GM19463 (cell line): ENCODE measurements around the gene MYH1.
"Not testable (repeated sequence)": the region's sequence is repeated elsewhere in the genome, so short reads cannot be mapped to it uniquely, and the experiment has no call there.

Experiments
- ATAC-seq: cut with Tn5 transposase; IDR thresholded peaks from one replicate; pipeline ENCODE4 v1.9.1; 2021; ENCODE audit warnings: mild to moderate bottlenecking, moderate library complexity; ENCODE audit not compliant: unreplicated experiment

Gene MYH1

DNA sequence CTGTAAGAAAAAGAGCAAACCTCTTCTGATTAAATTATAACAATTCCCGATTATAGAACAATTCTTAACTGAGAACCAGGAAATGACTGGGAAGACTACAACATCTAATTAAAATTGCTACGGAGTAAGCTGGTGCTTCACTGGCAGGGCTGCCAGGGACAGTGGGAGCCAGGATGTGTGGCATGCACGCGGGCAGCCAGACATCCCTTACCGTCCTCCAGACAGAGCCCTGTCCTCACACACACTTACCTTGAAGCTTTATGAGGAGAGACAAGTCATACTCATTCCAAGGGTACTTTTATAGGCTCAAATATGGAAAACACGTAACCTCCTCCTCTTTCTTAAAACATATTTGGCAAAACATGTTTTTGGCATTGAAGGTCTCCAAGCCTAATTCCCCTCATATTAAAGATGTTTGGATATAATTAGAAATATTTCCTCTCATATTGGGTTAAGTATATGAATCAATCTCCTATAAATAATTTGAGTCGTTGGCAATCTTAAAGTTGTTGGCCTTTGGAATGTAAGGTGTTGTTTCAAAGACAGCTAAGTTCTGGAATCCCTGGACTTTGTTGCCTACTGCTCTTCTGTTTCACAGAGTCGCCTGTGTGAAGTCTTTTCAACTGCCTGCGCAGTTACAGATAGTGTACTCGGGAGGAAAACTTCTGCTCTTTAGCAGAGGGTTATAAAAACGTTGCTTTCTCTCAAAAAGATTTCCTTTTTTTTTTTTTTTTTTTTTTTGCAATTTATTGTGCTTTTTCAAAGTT lies at the start of gene MYH1:
Gene MYH1, minus strand, starts transcription at position 272 of the 767 bp plus-strand sequence. CDS start 1,900 bp downstream, outside the sequence.
- no peak for ATAC-seq

- no peak for ATAC-seq
Measured at GRCh38 chr17:10563991-10564660, 45.8 kb upstream of the MYH1 start.

DNA sequence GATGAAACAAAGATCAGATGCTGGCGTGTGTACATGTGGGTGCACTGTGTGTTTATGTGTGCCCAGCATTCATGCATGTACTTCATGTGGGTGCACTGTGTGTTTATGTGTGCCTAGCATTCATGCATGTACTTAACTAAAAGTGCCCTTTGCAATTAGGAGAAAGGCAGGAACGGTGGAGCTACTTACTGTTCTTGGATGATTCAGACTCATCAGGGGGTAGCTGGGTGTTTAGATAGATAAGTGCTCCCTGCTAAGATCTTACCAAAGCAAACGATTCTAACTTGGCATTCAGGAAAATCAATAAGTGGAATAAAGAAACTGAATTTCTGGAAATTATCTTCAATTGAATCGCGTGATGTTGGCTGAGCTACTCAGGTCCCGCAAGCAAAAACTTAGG lies 39.7 kb upstream of the MYH1 start:
- ATAC-seq = no peak

DNA sequence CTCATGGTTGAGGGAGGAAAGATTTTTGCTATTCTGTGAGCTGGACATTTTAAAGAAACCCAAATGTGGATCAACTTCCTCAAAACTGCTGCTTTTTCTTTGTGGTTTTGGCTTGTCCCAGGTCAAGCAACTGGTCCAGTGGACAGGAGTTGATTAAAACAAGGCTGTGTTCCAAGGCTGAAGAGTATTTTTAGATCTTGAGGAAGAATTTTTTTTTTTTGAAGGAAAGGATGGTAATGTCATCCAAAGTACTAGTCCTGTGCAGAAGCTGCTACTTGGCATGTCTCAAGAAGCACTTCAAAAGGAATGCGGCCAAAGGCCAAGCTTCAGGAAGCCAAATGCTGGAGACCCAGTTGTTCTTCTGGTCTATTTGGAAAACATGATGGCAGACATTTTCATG lies 39.1 kb upstream of the MYH1 start:
- ATAC-seq = no peak

DNA sequence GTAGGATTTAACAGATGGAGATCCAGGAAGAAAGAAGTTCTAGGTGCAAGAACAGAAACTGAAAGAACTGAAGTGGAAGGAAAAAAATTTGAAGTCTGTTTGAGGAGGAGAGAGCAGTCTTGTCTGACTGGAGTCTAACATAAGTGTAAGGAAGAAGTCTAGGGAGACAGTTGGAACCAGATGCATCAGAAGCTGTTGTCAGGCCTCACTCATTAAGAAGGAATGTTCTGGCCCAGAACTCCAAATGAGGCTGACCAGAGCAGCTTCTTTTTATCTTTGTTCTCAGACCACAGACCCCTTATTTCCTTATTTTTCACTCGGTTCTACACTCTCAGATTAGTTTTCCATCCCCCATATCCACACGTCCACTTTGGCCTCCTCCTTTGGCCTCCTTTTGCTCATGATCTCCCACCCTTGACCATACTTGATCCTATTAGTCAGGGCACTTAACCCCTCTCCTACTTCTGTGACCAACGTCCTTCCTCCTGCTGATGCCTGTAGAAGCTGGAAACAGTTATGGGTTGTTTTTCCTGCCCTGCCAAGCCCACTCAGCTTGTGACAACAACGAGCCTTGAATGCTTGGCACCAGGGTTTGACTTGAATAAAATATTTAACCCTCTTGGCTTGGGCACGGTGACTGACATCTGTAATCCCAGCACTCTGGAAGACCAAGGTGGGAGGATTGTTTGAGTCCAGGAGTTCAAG lies 38.1 kb upstream of the MYH1 start:
- ATAC-seq = no peak

- ATAC-seq = no peak
Measured at GRCh38 chr17:10550014-10550413, 31.7 kb upstream of the MYH1 start.

- no peak for ATAC-seq
Measured at GRCh38 chr17:10549096-10549842, 30.9 kb upstream of the MYH1 start, which contains the start of gene MYH2. TSS of gene MYH2 (minus strand) at chr17:10549658. CDS start at chr17:10547920, 1,738 bp downstream.

DNA sequence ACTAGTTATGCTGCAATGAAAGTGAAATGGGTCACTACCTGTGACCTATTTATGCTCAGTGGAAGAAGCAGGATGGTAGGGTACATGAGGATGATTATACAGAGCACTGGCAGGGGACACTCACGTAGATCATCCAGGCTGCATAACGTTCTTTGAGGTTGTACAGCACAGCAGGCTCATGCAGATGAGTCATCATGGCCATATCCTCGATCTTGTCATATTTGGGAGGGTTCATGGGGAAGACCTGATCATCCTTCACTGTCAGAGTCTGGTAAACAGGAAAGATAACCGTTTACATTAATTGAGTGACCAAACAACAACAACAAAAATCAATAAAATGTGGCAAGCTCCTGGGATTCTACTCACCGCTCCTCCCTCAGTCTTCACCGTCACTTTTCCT lies 29.0 kb upstream of the MYH1 start:
- no peak for ATAC-seq

- not testable (repeated sequence) for ATAC-seq
Measured at GRCh38 chr17:10543486-10543885, 25.1 kb upstream of the MYH1 start.

- ATAC-seq = not testable (repeated sequence)
Measured at GRCh38 chr17:10541179-10541578, 22.8 kb upstream of the MYH1 start.

GRCh38 chr17:10532026-10532425 lies 13.7 kb upstream of the MYH1 start:
- ATAC-seq = no peak

DNA sequence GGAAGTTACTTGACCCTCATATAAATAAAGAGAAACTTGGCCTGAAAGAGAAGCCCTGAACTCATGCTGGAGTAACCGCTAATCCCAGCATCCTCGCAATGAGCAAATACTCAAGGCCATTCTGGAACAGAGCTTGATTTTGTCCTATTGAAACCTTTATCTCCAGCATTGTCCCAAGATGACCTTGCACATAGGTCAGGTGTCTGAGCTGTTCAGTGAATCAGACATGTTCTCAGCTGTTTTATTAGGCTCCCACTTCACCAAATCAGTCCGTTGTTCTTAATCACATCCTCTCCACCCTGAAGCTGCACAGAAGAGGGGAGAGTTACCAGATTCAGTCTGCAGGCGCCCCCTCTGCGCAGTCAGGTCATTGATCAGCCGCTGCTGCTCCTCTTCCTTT lies 9.1 kb upstream of the MYH1 start:
- no peak for ATAC-seq

GRCh38 chr17:10526517-10526916 lies 8.2 kb upstream of the MYH1 start:
- ATAC-seq = no peak

- no peak for ATAC-seq
Measured at GRCh38 chr17:10523064-10523463, 4.7 kb upstream of the MYH1 start.

DNA sequence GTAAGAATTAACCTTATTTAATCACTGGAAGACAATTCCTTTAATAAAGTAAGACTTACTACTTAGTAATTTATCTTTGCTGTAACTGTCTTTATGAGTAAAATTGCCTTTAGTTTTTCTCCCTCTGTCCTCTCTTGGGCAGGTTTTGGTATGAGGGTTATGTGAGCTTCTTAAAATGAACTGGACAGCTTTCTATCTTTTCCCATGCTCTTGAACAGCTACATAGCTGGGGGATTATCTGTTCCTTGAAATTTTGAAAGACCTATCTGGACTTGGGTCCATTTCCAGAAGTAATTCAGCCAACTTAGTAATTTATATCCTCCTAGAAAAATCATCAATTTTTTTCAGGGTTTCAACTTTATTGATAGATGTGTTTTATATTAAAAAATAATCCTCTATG lies 3.6 kb upstream of the MYH1 start:
- ATAC-seq = no peak

DNA sequence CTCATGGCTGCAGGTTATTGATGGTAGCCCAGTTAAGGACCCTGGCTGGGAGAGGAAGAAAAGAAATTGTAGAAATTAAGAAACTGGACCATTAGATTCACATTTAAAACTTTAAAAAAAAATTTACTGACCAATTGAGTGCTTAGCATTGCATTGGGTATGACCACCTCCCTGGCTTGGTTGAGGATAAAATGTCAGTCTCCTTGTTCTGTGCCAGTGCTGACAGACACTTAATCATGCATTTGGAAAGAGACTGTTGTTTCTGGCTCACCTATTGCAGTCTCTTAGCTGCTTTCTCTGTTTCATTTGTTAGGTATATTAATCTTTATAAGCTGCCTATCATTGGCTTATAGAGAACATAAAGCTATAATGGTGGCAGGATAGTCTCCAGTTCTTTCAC lies 1.7 kb downstream of the MYH1 start:
- ATAC-seq = no peak

DNA sequence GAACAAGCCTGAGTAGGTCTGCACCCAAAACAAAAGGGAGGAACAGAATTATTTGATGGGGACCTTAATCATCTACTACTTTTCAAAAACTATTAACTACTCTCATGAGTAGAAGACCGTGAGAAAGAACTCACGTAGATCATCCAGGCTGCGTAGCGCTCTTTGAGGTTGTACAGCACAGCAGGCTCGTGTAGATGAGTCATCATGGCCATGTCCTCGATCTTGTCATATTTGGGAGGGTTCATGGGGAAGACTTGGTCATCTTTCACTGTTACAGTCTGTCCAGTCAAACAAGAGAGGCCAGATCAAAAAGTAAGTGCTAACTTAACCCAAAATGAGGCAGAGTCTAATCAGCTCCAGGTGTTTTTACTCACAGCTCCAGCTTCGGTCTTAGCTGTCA lies 2.3 kb downstream of the MYH1 start:
- ATAC-seq = no peak

DNA sequence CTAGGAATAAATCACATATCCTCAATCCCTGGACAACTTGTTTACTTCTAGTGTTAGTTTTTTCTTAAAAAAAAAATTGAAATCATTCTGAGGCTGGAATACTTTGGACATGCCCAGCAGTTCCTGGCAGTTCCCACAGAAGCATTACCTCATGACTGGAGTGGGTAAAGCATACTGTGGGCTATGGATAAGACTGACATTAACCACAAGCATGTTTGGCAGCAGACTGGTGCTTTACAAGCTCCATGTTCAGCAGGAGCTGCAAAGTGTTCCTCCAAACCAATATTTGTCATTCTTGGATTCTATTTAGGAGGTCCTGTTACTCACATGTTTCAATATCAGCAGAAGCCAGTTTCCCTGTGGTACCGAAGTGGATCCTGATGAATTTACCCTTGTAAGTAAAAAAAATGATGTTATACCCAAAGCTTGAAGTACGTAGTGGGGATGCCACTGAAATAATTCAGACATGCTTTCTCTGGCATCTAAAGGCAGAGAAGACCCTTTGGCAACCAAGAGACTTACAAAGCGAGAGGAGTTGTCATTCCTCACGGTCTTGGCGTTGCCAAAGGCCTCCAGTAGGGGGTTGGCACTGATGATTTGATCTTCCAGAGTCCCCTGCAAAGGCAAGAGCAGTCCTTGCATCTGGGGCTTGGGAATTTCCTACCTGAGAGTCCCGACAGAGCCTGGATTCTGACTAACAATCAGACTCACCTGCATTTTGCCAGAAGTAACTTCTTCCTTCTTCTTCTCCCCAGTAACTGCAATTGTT lies 4.9 kb downstream of the MYH1 start:
- ATAC-seq = no peak

GRCh38 chr17:10512856-10513255 lies 5.5 kb downstream of the MYH1 start:
- no peak for ATAC-seq

DNA sequence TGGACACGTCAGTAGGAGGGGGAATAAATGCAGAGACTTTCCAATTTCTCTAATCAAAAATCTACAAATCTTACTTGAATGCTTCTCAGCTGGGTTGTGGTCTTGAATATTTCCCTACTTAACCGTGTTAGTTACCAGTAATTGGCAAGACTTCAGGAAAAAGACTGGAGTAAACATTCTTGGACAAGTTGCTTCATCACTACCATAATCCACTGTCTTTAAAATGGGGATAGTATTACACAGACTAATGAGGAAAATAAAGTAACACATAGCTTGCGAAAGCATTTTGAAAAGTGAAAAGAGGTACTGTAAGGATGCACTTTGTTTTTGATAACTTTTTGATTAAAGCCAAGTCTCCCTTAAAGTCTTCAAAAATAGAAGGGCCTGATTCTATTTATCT lies 18.4 kb downstream of the MYH1 start:
- no peak for ATAC-seq
